DND-41 (cell line): Measurements from ENCODE around the gene NOTCH4.

Source experiments
- EZH2 ChIP-seq: IDR thresholded peaks from 3 replicates; pipeline ENCODE4 v1.6.1; 2012; ENCODE audit warnings: borderline replicate concordance, low read depth, mild to moderate bottlenecking, moderate library complexity, low read length, inconsistent platforms; ENCODE audit not compliant: severe bottlenecking
- TF ChIP-seq, protein P1 (sequence below): IDR thresholded peaks from 2 replicates; pipeline ENCODE4 v1.5.1; 2012; ENCODE audit warnings: borderline replicate concordance, low read length, moderate library complexity, mild to moderate bottlenecking; ENCODE audit not compliant: poor library complexity, severe bottlenecking; ENCODE audit errors: extremely low read depth

DNA sequence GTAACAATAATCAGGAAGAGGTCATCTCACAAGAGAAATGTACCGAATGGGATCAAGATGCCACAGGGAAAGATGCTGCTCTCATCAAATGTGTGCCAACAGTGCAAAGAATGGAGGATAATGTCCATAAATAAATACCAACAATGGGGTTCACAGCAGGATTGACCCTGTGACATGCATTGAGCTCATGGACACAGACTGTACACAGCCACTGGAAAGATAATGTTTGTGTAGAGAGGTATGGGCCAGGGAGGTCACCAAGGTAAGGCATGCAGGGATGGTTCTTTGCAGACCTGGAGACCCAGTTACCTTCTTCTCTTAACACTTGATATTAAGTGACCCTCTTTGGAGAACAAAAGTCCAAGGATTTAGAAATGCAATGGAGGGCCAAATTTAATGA lies 49.5 kb downstream of the NOTCH4 start:
- TF ChIP-seq, protein P1, sequence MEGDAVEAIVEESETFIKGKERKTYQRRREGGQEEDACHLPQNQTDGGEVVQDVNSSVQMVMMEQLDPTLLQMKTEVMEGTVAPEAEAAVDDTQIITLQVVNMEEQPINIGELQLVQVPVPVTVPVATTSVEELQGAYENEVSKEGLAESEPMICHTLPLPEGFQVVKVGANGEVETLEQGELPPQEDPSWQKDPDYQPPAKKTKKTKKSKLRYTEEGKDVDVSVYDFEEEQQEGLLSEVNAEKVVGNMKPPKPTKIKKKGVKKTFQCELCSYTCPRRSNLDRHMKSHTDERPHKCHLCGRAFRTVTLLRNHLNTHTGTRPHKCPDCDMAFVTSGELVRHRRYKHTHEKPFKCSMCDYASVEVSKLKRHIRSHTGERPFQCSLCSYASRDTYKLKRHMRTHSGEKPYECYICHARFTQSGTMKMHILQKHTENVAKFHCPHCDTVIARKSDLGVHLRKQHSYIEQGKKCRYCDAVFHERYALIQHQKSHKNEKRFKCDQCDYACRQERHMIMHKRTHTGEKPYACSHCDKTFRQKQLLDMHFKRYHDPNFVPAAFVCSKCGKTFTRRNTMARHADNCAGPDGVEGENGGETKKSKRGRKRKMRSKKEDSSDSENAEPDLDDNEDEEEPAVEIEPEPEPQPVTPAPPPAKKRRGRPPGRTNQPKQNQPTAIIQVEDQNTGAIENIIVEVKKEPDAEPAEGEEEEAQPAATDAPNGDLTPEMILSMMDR, result no peak
- no peak for TF ChIP-seq EZH2
